HCT116 (cell line): ENCODE results near the gene PROM2. TPM values are rescaled to one million over a fixed set of nuclear protein-coding genes. Genes with fewer than 3 reads are reported as not detected.
A peak's percentile ranks its signal among the peaks of the same experiment; 100 is the strongest.

Experiments used
- ATAC-seq: fragments of 200-7000 bp; cut with Tn5 transposase; 2 replicates; pipeline ENCODE4 v1.9.1; 2020; ENCODE audit warnings: mild to moderate bottlenecking, moderate library complexity
- BruUV-seq: library from RNA; stranded (reverse); fragments of 400-500 nt; replicated peaks from 2 replicates; lab custom pipeline; 2021; lab: Mats Ljungman, UMichigan
- CTCF ChIA-PET: fragments of 300-600 bp; sonication (Branson Sonifier 250); formaldehyde crosslinking; loops from one replicate; lab custom pipeline; 2021; ENCODE audit warnings: antibody characterized with exemption; lab: Charles Lee
- POLR2A ChIA-PET: fragments of 300-600, 350-600 bp; sonication (Branson Sonifier 250); formaldehyde crosslinking; loops from one replicate; lab custom pipeline; 2021; ENCODE audit warnings: antibody characterized with exemption; lab: Charles Lee
- RAD21 ChIA-PET, 2 experiments: fragments of 300-600 bp; sonication (Branson Sonifier 250); formaldehyde crosslinking; loops; one replicate each; lab custom pipeline; 2023; ENCODE audit warnings: low total read pairs in 2 of 2; ENCODE audit not compliant: uncharacterized antibody in 2 of 2, unreplicated experiment in 2 of 2, low non-redundant PET in 1 of 2; lab: Charles Lee
- DNase-seq: peaks from one replicate; pipeline ENCODE4 v3.0.0-alpha.2; 2010; ENCODE audit warnings: low read depth, low spot score
- H2AFZ ChIP-seq: fragments of 200-600 bp; shearing (Covaris generic), sonication (generic); 2 replicates; pipeline ENCODE4 v1.6.1; 2017; ENCODE audit warnings: low read depth, mixed run types, mixed read lengths, antibody characterized with exemption, low read length; ENCODE audit not compliant: poor library complexity, severe bottlenecking
- H3K27ac ChIP-seq: 2 replicates; pipeline ENCODE4 v1.5.1; 2012; ENCODE audit warnings: low read depth, low read length
- H3K27me3 ChIP-seq: fragments of 200-600 bp; sonication (generic); 2 replicates; pipeline ENCODE4 v1.6.1; 2016; ENCODE audit warnings: mixed run types, low read length, mixed read lengths; ENCODE audit not compliant: insufficient read depth
- H3K36me3 ChIP-seq, 2 experiments: fragments of 200-500 bp in 1 of 2; fragments of 200-600 bp in 1 of 2; sonication (Bioruptor generic) in 1 of 2; sonication (generic) in 1 of 2; 2 replicates each; pipeline versions ENCODE4 v1.5.1 to v1.6.1; 2014 to 2016; ENCODE audit warnings: low read length in 2 of 2, inconsistent platforms in 1 of 2, mixed read lengths in 1 of 2, mixed run types in 1 of 2; ENCODE audit not compliant: insufficient read depth in 2 of 2, control insufficient read depth in 1 of 2
- H3K4me1 ChIP-seq, 2 experiments: fragments of 200-600 bp in 1 of 2; sonication (generic) in 1 of 2; 2 replicates each; pipeline versions ENCODE4 v1.5.1 to v1.6.1; 2012 to 2017; ENCODE audit warnings: low read length in 2 of 2, inconsistent platforms in 1 of 2, mild to moderate bottlenecking in 1 of 2, mixed read lengths in 1 of 2, mixed run types in 1 of 2, moderate library complexity in 1 of 2; ENCODE audit not compliant: insufficient read depth in 2 of 2, control insufficient read depth in 1 of 2
- H3K4me2 ChIP-seq: fragments of 200-600 bp; sonication (generic); 2 replicates; pipeline ENCODE4 v1.6.1; 2017; ENCODE audit warnings: mixed run types, low read length, mixed read lengths
- H3K4me3 ChIP-seq, 2 experiments: fragments of 200-600 bp in 1 of 2; sonication (generic) in 1 of 2; replicated peaks in 1 of 2; 2 replicates each; pipeline ENCODE4 v1.5.1; 2011 to 2016; ENCODE audit warnings: low read length in 2 of 2, control low read depth in 1 of 2, low read depth in 1 of 2, mild to moderate bottlenecking in 1 of 2, mixed read lengths in 1 of 2, mixed run types in 1 of 2
- H3K79me2 ChIP-seq: fragments of 200-600 bp; sonication (generic); 2 replicates; pipeline ENCODE4 v1.6.1; 2017; ENCODE audit warnings: mild to moderate bottlenecking, mixed run types, low read length, moderate library complexity, mixed read lengths; ENCODE audit not compliant: insufficient read depth
- H3K9ac ChIP-seq: fragments of 200-600 bp; sonication (generic); 2 replicates; pipeline ENCODE4 v1.6.1; 2016; ENCODE audit warnings: low read length, mixed read lengths
- H3K9me2 ChIP-seq: fragments of 200-600 bp; sonication (generic), shearing (Covaris generic); 2 replicates; pipeline ENCODE4 v1.6.1; 2017; ENCODE audit warnings: mixed run types, mild to moderate bottlenecking, moderate library complexity; ENCODE audit not compliant: insufficient read depth
- H3K9me3 ChIP-seq, 2 experiments: fragments of 200-500 bp in 1 of 2; fragments of 200-600 bp in 1 of 2; sonication (Bioruptor generic) in 1 of 2; sonication (generic) in 1 of 2; 2 replicates each; pipeline ENCODE4 v1.6.1; 2014 to 2017; ENCODE audit warnings: low read length in 2 of 2, mixed read lengths in 2 of 2, inconsistent platforms in 1 of 2, low read depth in 1 of 2, mild to moderate bottlenecking in 1 of 2, mixed run types in 1 of 2, moderate library complexity in 1 of 2; ENCODE audit not compliant: control insufficient read depth in 1 of 2, insufficient read depth in 1 of 2
- H4K20me1 ChIP-seq: fragments of 200-600 bp; sonication (generic), shearing (Covaris generic); 2 replicates; pipeline ENCODE4 v1.6.1; 2017; ENCODE audit warnings: mixed run types, mild to moderate bottlenecking, moderate library complexity; ENCODE audit not compliant: insufficient read depth
- CEBPB ChIP-seq: IDR thresholded peaks from 2 replicates; pipeline ENCODE4 v1.6.1; 2012; ENCODE audit warnings: low read depth
- CTCF ChIP-seq, 3 experiments: fragments of 200-600 bp in 1 of 3; sonication (generic) in 1 of 3; IDR thresholded peaks in 2 of 3; conservative IDR thresholded peaks in 1 of 3; 2 replicates each; pipeline ENCODE4 v1.5.1; 2012 to 2017; ENCODE audit warnings: low read depth in 2 of 3, low read length in 2 of 3, antibody characterized with exemption in 1 of 3, borderline replicate concordance in 1 of 3, control low read depth in 1 of 3, mild to moderate bottlenecking in 1 of 3, mixed read lengths in 1 of 3, mixed run types in 1 of 3, moderate library complexity in 1 of 3; ENCODE audit not compliant: insufficient read depth in 1 of 3
- EZH2 ChIP-seq: fragments of 200-600 bp; sonication (generic); IDR thresholded peaks from 2 replicates; pipeline ENCODE4 v1.6.1; 2017; ENCODE audit warnings: antibody characterized with exemption, mixed run types
- FOSL1 ChIP-seq: IDR thresholded peaks from 2 replicates; pipeline ENCODE4 v1.6.1; 2012; ENCODE audit warnings: low read depth
- RAD21 ChIP-seq: IDR thresholded peaks from 2 replicates; pipeline ENCODE4 v1.6.1; 2012; ENCODE audit warnings: low read depth, mild to moderate bottlenecking
- ZBTB33 ChIP-seq: IDR thresholded peaks from 2 replicates; pipeline ENCODE4 v1.6.1; 2011; ENCODE audit warnings: mild to moderate bottlenecking, low read length, moderate library complexity; ENCODE audit not compliant: insufficient replicate concordance; ENCODE audit errors: extremely low read depth
- intact Hi-C: fragments of 100-400 bp; cut with micrococcal nuclease; formaldehyde crosslinking; loops from 2 replicates; pipeline ENCODE4 v1.10.0; 2022
- total RNA-seq: library from RNA; stranded (reverse); gene quantifications from one replicate; pipeline ENCODE4 v1.2.1, GENCODE V29; 2021; ENCODE audit not compliant: unreplicated experiment

Gene PROM2
- total RNA-seq, 1 experiment from 2014 or later, result 11.9 TPM

GRCh38 chr2:95276888-95277245 lies 2.6 kb downstream of the PROM2 start:
- Histone ChIP-seq H3K36me3 (no peaks in the 10 kb centered on the region), H2AFZ (no peak overlapping the region), H3K4me2 (peak overlapping the region; percentile 64; the same call in 1 of the 2 replicates), H3K79me2 (no peaks in the 10 kb centered on the region), H3K9me2 (no peaks in the 10 kb centered on the region), H3K9ac (no peak overlapping the region), H3K4me1 (peaks cover 33 to 61% of the 10 kb centered on the region in 2 experiments), H3K4me3 (no peak overlapping the region), H4K20me1 (no peaks in the 10 kb centered on the region), H3K27me3 (no peaks in the 10 kb centered on the region), H3K9me3 (no peaks in the 10 kb centered on the region), H3K27ac (no peak overlapping the region)
- DNase-seq (no peak), ATAC-seq (no peak)
- no TSS peak for BruUV-seq
- intact Hi-C loops, result no loop called here
- TF ChIP-seq CEBPB (no peak), CTCF (IDR thresholded peaks at IDR 0.05 in 2 of 3, conservative IDR thresholded peaks at IDR 0.05 in 1 of 3; ENCODE audit: borderline replicate concordance in 1 of 3, insufficient read depth in 1 of 3, low read depth in 2 of 3, low read length in 2 of 3) (no peak), EZH2 (no peak), RAD21 (no peak), ZBTB33 (no peak), FOSL1 (no peak)
- POLR2A ChIA-PET, result interaction anchor here (1.3 kb wide), 1 partner anchor 16 kb away, joined by 3 read pairs; no protein-coding TSS in a partner anchor
- RAD21 ChIA-PET, result interaction anchor here in 1 of 2 experiments (1.1 kb wide), 1 partner anchor 45 kb away, joined by 3 read pairs; no protein-coding TSS in a partner anchor
- CTCF ChIA-PET, result interaction anchor here (1.5 to 1.9 kb wide), 3 partner anchors 9 to 112 kb away, joined by 4 to 8 read pairs (median 4); no protein-coding TSS in a partner anchor
